ENCODE measurements around the gene ANKRD63.

Gene ANKRD63

DNA sequence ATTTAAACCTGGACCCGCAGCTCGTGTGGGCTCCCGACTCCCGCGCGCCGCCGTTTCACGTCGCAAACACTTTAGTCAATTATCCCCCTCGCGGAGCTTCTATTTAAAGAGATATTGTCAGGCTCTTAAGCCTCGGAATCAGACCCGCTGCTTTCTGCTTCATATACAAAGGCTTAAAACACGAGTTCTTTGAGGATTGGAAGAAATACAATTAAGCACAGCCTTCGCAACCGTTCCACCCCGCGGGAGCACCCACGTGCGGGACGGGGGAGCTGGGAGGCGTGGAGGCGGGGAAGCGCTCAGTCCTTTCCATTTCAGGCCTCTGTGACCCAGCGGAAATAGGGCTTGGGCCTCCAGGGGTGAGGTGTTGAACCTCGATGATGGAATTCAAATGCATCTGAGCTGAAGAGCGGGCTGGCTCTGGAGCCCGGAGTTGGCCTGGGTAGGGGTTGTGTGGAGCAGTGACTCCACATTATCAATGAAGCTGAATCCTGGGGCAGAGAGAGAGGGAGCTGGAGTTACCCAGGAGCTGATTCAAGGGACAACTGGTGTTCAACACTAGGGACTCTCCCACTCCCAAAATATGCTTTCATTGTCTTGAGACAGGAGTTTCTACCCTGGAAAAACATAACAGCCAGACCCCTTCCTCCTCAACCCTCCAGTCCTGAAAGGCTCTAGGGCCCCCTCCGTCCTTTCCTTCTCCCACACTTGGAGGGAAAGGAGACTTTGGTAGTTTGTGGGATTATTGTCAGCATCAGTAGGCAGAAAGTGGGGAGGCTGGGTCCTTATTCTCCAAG is 2.4 kb downstream of the ANKRD63 start:
- in situ Hi-C loops (cut with MboI; ENCODE audit: low sequenced_read_pairs): no loop called here

GRCh38 chr15:40279437-40280141 is 3.3 kb downstream of the ANKRD63 start:
- in situ Hi-C loops (cut with MboI; ENCODE audit: low sequenced_read_pairs): no loop called here

GRCh38 chr15:40278026-40278425 is 4.8 kb downstream of the ANKRD63 start:
- in situ Hi-C loops (cut with MboI; ENCODE audit: low sequenced_read_pairs): no loop called here

GRCh38 chr15:40277471-40277870 is 5.4 kb downstream of the ANKRD63 start:
- in situ Hi-C loops (cut with MboI; ENCODE audit: low sequenced_read_pairs): no loop called here

DNA sequence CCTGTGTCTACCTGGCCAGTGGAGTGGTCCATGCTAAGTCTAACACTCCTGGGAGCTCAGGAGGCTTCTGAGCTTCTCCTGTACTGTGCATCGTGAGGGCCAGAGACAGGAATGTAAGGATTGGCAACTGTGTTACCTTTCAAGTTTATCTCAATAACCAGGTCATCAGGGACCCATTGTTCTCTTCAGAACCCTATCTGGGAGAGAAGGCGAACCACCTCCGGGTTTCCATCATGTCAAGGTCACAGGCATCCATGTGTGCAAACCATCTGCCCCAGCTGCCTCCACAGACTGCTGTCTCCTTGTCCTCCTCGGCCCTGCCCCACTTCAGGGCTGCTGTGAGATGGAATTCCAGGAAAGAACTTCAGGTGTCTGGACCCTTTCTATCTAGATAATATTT is 5.9 kb downstream of the ANKRD63 start:
- in situ Hi-C loops (cut with MboI; ENCODE audit: low sequenced_read_pairs): no loop called here

- in situ Hi-C loops (cut with MboI; ENCODE audit: low sequenced_read_pairs): no loop called here
Observed at GRCh38 chr15:40275954-40276353, 6.9 kb downstream of the ANKRD63 start.

DNA sequence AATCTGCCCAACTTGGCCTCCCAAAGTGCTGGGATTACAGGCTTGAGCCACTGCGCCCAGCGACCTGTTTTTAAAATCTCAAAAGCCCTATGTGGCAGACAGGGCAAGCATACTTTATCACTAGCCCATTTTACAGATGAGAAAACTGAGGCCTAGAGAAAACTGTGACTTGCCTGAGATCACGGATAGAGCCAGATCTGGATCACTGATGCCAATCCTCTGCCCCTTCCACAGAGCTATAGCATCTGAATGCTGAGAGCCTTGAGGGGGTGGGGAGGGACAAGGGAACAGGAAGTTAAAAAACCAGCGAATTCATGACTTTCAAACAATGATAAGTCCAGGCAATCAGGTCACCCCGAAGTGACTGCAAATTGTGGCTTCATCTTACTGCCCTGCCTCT is 7.3 kb downstream of the ANKRD63 start:
- in situ Hi-C loops (cut with MboI; ENCODE audit: low sequenced_read_pairs): no loop called here

GRCh38 chr15:40274350-40275274 is 8.3 kb downstream of the ANKRD63 start:
- in situ Hi-C loops (cut with MboI; ENCODE audit: low sequenced_read_pairs): no loop called here

- in situ Hi-C loops (cut with MboI; ENCODE audit: low sequenced_read_pairs): no loop called here
Observed at GRCh38 chr15:40273428-40273827, 9.4 kb downstream of the ANKRD63 start.

DNA sequence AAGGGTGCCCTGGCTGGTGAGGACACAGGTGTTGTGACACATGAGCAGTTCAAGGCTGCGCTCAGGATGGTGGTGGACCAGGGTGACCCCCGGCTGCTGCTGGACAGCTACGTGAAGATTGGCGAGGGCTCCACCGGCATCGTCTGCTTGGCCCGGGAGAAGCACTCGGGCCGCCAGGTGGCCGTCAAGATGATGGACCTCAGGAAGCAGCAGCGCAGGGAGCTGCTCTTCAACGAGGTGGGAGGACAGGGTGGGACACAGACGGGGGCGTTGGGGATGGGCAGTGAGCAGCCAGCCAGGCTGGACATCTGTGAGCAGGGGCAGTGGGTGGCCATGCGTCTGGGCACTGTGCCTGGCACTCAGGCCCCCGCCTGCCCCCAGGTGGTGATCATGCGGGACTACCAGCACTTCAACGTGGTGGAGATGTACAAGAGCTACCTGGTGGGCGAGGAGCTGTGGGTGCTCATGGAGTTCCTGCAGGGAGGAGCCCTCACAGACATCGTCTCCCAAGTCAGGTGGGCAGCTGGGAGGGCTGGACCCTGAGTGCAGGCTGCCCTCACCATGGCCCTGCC is 10.3 kb downstream of the ANKRD63 start:
- in situ Hi-C loops (cut with MboI; ENCODE audit: low sequenced_read_pairs): no loop called here

- in situ Hi-C loops (cut with MboI; ENCODE audit: low sequenced_read_pairs): no loop called here
Observed at GRCh38 chr15:40271685-40272484, 11.0 kb downstream of the ANKRD63 start.

GRCh38 chr15:40270246-40270995 is 12.4 kb downstream of the ANKRD63 start:
- in situ Hi-C loops (cut with MboI; ENCODE audit: low sequenced_read_pairs): no loop called here

- in situ Hi-C loops (cut with MboI; ENCODE audit: low sequenced_read_pairs): no loop called here
Observed at GRCh38 chr15:40269604-40270003, 13.3 kb downstream of the ANKRD63 start.

- in situ Hi-C loops (cut with MboI; ENCODE audit: low sequenced_read_pairs): no loop called here
Observed at GRCh38 chr15:40267670-40268069, 15.2 kb downstream of the ANKRD63 start.

DNA sequence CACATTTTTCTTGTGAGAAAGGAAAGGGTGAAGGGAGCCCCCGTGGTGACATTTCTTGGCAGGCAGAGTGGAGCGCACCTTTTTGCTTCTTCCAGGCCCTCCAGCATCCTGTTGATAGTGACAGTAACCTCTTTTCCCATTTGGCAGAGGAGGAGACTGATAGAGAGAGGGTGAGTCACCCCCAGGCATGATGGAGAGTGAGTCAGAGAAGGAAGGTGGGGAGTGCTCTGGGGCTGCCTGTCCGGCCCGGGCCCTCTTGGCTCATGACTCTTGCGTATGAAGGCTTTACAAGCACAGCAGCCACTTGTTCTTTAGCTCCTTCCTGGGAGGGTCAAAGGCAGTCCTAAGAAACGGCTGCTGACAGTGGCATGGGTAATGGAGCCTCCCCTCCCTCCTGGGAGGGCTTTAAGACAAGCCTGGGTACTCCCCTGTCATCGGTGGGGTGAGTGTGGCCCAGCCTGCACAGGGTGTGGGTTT is 16.0 kb downstream of the ANKRD63 start:
- in situ Hi-C loops (cut with MboI; ENCODE audit: low sequenced_read_pairs): no loop called here

DNA sequence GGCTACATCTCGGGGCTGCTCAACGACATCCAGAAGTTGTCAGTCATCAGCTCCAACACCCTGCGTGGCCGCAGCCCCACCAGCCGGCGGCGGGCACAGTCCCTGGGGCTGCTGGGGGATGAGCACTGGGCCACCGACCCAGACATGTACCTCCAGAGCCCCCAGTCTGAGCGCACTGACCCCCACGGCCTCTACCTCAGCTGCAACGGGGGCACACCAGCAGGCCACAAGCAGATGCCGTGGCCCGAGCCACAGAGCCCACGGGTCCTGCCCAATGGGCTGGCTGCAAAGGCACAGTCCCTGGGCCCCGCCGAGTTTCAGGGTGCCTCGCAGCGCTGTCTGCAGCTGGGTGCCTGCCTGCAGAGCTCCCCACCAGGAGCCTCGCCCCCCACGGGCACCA is 17.0 kb downstream of the ANKRD63 start:
- in situ Hi-C loops (cut with MboI; ENCODE audit: low sequenced_read_pairs): no loop called here

GRCh38 chr15:40265355-40265754 is 17.5 kb downstream of the ANKRD63 start:
- in situ Hi-C loops (cut with MboI; ENCODE audit: low sequenced_read_pairs): no loop called here

DNA sequence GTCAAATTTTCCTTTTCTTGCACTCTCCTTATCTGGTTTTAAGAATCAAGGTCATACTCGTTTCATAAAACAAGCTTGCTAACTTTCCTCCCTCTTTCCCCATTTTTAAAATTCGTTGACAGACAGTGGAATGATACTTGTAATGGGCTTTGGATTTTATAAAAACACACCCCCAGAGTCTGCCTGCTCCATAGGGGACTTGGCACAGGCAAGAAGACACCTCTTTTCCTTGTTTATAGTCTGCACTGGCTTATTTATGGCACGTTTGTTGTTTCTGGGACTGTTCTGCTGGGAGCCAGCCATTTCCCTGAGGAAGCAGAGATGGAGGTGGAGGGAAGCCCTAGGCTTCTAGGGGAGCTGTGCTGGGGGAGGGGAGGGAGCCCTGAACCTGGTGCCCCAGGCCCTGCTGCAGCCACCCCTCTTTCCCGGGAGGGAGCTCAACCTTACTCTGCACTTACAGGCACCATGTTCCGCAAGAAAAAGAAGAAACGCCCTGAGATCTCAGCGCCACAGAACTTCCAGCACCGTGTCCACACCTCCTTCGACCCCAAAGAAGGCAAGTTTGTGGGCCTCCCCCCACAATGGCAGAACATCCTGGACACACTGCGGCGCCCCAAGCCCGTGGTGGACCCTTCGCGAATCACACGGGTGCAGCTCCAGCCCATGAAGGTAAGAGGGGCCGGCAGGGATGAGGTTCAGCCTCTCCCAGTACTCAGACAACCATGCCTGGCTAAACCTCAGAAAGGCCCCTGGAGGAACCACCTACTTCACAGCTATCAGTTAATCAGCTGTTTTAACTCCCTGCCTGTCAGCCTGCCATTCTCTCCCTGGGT is 18.3 kb downstream of the ANKRD63 start:
- in situ Hi-C loops (cut with MboI; ENCODE audit: low sequenced_read_pairs): no loop called here
